NT2/D1 (cell line): Measurements from ENCODE around the gene CLEC16A.

Experiments
- SUZ12 ChIP-seq: IDR thresholded peaks from 2 replicates; pipeline ENCODE4 v1.6.1; 2011; ENCODE audit not compliant: insufficient read length, insufficient read depth; ENCODE audit errors: extremely low read depth
- ZNF274 ChIP-seq: IDR thresholded peaks from 2 replicates; pipeline ENCODE4 v1.6.1; 2011; ENCODE audit warnings: mild to moderate bottlenecking, low read depth, low read length

DNA sequence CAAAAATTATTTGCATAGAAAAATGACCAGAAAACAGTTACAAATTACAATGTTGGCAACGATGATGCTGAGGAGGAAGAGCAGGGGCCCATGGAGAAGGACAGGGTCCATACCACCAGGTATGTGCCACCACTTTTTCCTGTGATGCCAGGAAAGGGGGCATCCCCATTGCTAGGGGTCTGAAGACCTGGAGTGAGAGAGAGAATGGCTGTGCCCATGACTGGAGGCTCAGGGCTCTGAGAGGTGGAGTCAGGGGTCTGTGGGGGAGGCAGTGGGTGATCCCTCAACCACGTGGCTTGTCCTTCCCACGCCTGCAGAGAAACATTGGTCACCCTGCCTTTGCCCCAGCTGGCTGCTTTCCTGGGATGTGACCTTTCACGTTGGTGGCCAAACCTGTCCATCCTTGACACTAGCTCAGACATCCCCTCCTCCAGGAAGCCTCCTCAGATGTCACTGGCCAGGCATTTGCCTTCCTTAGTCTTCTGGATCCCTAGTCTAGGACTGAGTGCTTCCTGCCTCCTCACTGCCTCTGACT is 260.2 kb downstream of the CLEC16A start:
- TF ChIP-seq SUZ12 = no peak
- TF ChIP-seq ZNF274 = no peak
